ENCODE data around the gene PPP5C.
"Not testable (repeated sequence)": the region's sequence is repeated elsewhere in the genome, so short reads cannot be mapped to it uniquely, and the experiment has no call there.

PPP5C gene

DNA sequence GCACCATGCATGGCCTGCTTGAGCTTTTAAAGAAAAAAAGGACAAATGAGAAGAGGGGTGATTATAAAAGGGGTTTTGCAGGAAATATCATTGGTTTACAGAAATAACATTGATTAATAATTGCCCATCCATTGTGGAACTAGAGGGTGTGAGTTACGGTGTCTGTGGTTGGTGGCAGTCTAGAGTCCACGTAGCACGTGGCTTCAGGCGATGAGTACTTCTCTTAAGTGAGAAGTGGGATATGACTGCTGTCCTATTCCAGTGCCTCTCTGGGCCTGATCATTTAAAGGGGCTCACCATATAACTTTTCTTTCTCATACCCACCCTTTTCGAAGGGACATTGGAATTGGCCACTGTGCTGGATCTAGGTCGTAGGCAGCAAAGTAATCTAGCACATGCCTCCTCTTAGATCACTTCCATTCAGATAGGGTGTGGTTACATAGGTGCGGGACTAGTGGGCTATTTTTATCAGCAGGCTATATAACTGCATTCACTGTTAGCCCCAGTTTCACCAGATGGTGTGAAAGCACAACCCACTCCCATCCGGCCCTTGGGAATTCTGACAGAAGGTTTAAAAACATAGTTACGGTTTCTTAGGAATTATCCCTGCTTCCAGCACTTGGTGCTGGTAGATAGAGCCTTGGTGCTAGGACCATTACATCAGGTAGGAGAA is 19.9 kb downstream of the PPP5C start:
- TF ChIP-seq GATA1 (IDR thresholded peaks at IDR 0.05; ENCODE audit: low read depth, low read length) (no peak), POLR2A (IDR thresholded peaks at IDR 0.05; ENCODE audit: low read length) (no peak)
- DNase-seq, result no peak

GRCh38 chr19:46367426-46367825 is 20.5 kb downstream of the PPP5C start:
- TF ChIP-seq POLR2A (IDR thresholded peaks at IDR 0.05; ENCODE audit: low read length), result no peak
- no peak for TF ChIP-seq GATA1 (IDR thresholded peaks at IDR 0.05; ENCODE audit: low read depth, low read length)

DNA sequence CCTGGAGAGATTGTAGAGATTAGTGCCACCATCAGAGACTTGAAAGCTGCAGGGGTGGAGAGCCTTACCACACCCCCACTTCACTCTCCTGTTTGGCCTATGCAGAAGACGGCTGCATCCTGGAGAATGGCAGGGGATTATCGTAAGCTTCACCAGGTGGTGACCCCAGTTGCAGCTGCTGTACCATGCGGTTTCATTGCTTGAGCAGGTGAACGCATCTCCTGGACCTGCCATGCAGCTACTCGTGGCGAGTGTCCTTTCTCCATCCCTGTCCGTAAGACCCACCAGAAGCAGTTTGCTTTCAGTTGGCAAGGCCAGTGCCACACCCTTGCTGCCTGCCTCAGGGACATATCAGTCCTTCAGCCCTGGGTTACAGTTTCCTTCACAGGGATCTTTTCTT is 21.2 kb downstream of the PPP5C start:
- DNase-seq, result no peak
- TF ChIP-seq POLR2A (IDR thresholded peaks at IDR 0.05; ENCODE audit: low read length) (no peak), GATA1 (IDR thresholded peaks at IDR 0.05; ENCODE audit: low read depth, low read length) (no peak)

More at GRCh38 chr19:46367426-46367825, 20.5 kb downstream of the PPP5C start:
- no peak for DNase-seq

- TF ChIP-seq POLR2A (IDR thresholded peaks at IDR 0.05; ENCODE audit: low read length) (no peak), GATA1 (IDR thresholded peaks at IDR 0.05; ENCODE audit: low read depth, low read length) (no peak)
- no peak for DNase-seq
These were observed 22.9 kb downstream of the PPP5C start for GRCh38 chr19:46369817-46370216.

GRCh38 chr19:46371371-46371901 is 24.5 kb downstream of the PPP5C start:
- no peak for DNase-seq
- no peak for TF ChIP-seq POLR2A (IDR thresholded peaks at IDR 0.05; ENCODE audit: low read length)
- TF ChIP-seq GATA1 (IDR thresholded peaks at IDR 0.05; ENCODE audit: low read depth, low read length), result no peak

- TF ChIP-seq GATA1 (IDR thresholded peaks at IDR 0.05; ENCODE audit: low read depth, low read length) (no peak), POLR2A (IDR thresholded peaks at IDR 0.05; ENCODE audit: low read length) (no peak)
- no peak for DNase-seq
These were observed 26.1 kb downstream of the PPP5C start for GRCh38 chr19:46372901-46373490.

DNA sequence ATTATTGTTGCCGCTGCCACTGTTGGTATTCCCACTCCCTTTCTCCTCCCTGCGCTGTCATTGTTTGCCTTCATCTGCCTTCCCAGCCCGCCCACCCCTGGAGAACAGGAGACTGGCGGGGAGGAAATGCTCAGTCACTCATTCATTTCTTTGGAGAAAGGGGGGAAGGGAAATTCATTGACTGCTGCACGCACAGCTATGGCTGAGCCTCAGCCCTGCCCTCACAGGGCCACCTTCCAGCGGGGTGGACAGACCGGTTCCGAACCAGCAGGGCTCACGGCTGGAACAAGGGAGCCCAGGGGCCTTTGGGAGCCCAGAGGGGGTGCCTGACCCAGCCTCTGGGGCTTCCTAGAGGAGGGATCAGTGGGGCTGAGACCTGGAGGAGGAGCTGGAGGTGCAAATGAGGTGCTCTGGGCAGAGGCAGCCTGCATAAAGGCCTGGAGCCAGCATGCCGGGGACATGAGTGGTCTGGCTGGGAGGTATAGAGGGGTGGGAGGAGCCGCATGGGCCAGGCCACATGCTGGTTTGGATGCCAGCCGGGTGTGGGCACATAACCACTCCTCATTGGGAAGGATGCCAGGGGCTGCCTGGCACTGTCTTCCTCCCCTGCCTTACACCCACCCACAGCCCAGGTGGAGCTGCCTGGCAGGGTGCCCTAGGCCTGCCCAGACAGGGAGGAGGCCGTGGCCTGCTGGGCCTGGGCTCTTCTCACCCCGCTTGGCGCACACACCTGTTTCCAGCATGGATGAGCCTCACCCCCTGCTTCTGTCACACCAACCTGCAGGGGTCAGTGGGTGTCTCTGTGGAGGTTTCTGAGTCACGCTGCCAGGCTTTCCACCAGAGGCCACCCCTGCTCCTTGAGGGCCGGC is 26.8 kb downstream of the PPP5C start:
- TF ChIP-seq POLR2A (IDR thresholded peaks at IDR 0.05; ENCODE audit: low read length), result no peak
- TF ChIP-seq GATA1 (IDR thresholded peaks at IDR 0.05; ENCODE audit: low read depth, low read length), result no peak
- no peak for DNase-seq

DNA sequence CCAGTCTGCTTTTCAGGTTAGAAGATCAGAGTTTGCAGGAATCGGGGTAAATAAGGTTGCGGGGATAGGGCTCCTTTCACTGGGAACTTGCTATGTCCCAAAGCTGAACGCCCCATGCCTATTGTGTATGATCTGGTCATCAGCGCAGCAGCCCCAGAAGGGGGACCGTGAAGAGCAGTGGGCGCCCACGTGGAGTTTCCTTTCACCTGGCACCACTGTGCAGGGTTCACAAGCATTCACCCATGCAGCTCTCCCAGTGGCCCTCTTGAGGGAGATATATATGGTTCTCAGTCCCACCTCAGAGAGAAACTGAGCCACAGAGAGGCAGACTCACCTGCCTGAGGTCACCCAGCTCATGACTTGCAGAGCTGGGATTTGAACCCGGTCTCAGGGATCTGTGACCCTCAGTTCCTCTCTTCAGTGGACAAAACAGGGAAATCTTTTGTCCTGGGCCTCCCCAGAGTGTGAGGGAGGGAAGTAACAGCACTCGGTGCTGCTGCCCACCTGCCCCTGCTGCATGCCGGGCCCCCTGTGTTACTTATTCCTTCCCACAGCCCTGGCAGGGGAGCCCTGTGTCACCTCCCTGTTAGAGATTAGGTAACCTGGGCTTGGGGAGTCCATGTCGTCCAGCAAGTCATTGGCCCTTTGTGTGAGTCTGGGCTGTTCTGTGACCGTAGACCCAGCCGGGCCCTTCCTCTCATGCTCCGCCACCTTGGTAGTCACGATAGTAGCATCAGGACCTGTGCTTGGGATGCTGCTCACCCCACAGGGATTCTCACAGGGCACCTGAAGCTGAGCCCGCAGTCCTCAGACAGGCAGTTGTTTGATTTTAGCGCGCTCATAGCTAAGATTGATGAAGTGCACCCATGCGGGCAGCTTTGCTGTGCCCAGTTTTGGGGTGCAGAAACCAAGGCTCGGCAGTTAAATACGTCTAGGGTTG is 27.9 kb downstream of the PPP5C start:
- TF ChIP-seq POLR2A (IDR thresholded peaks at IDR 0.05; ENCODE audit: low read length) (no peak), GATA1 (IDR thresholded peaks at IDR 0.05; ENCODE audit: low read depth, low read length) (no peak)
- no peak for DNase-seq

DNA sequence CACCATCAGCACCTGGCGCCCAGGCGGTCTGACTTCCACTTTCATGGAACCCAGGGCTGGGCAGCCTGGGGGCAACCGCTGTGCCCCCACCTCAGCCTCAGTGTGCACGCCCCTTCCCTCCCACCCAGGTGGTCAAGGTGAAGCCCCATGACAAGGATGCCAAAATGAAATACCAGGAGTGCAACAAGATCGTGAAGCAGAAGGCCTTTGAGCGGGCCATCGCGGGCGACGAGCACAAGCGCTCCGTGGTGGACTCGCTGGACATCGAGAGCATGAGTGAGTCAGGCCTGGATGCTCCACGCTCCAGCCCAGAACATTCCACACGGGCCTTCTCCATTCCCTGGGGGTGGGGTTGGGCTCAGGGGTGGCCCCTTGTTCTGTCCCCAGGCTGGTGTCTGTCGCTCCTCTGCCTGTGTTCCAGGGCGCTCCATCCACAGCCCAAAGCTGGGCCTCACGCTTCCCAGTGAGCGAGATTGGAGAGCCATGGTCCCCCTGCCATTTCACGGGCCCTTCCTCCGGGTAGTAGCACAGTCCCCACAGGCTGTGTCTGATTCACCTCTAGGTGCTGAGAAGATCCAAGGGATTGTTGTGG is 28.7 kb downstream of the PPP5C start:
- not testable (repeated sequence) for DNase-seq

DNA sequence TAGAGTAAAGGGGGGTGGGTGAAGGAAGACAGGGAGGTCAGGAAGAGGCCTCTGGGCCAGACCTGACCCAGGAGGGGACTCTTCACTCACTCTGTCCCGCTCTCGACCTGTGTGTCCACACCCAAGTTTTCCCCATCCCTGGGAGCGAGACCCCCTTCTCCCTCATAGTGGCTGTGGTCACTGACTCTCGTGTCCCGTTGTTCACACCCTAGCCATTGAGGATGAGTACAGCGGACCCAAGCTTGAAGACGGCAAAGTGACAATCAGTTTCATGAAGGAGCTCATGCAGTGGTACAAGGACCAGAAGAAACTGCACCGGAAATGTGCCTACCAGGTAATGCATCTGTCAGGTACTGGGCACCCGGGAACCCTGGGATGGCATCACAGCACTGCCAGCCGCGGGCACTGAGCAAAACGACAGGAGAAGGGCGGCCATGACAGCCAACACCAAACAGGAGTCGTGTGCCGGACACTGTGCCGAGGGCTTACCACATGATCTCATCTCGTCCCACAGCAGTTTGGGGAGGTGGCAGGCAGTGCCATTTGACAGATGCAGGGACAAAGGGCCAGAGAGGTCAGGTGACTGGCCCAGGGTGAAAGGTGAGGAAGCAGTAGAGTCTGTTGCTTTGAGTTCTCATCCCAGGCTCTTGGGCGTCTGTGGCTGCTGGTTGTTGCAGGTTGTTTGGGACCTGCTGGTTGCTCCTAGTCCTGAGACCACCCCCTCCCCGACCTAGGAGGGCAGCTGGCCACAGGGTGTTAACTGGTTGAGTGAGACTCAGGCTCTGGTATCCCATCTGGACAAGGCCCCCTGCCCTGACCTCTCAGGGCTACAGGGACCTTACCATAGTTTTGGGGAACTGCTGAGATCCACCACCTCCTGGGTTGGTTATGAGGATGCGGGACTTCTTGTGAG is 29.6 kb downstream of the PPP5C start:
- DNase-seq, result no peak
- TF ChIP-seq POLR2A (IDR thresholded peaks at IDR 0.05; ENCODE audit: low read length) (no peak), GATA1 (IDR thresholded peaks at IDR 0.05; ENCODE audit: low read depth, low read length) (no peak)

DNA sequence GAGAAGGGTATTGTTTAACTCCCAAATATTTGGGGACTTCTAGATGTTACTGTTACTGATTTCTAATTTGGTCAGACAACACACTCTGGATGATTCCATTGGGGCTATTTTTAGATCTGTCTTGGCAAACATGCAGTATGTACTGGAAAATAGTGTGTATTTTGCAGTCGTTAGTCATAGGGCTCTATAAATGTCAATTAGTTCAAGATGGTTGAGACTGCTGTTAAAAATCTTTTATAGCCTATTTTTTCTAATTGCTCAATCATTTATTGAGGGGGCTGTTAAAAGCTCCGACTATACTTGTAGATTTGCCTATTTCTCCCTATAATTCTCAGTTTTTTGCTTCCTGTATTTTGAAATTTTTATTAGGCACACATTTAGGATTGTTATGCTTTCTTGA is 31.4 kb downstream of the PPP5C start:
- TF ChIP-seq GATA1 (IDR thresholded peaks at IDR 0.05; ENCODE audit: low read depth, low read length) (no peak), POLR2A (IDR thresholded peaks at IDR 0.05; ENCODE audit: low read length) (no peak)
- no peak for DNase-seq

- TF ChIP-seq GATA1 (IDR thresholded peaks at IDR 0.05; ENCODE audit: low read depth, low read length), result no peak
- no peak for TF ChIP-seq POLR2A (IDR thresholded peaks at IDR 0.05; ENCODE audit: low read length)
- DNase-seq, result no peak
These were observed 33.8 kb downstream of the PPP5C start for GRCh38 chr19:46380690-46381089.

Data from erythroblast (primary cell).